OCI-LY7 (cell line): ENCODE data around the gene TMEM225B. TPM values are rescaled to one million over a fixed set of nuclear protein-coding genes. Genes with fewer than 3 reads are reported as not detected.
"Not testable (repeated sequence)": the region's sequence is repeated elsewhere in the genome, so short reads cannot be mapped to it uniquely, and the experiment has no call there.

Experiments
- BruUV-seq: library from RNA; stranded (reverse); fragments of 400-500 nt; replicated peaks from 2 replicates; lab custom pipeline; 2021; lab: Mats Ljungman, UMichigan
- CTCF ChIA-PET: fragments of 300-600 bp; sonication (Branson Sonifier 250); formaldehyde crosslinking; loops from one replicate; lab custom pipeline; 2022; ENCODE audit warnings: antibody characterized with exemption; ENCODE audit not compliant: unreplicated experiment; lab: Charles Lee
- POLR2A ChIA-PET: fragments of 300-600 bp; sonication (Branson Sonifier 250); formaldehyde crosslinking; loops from one replicate; lab custom pipeline; 2022; ENCODE audit warnings: antibody characterized with exemption; lab: Charles Lee
- DNase-seq: peaks from one replicate; pipeline ENCODE4 v3.0.0-alpha.2; 2015; ENCODE audit warnings: low spot score
- H2AFZ ChIP-seq: fragments of 200-600 bp; sonication (generic), shearing (Covaris generic); 2 replicates; pipeline ENCODE4 v1.6.1; 2014; ENCODE audit warnings: mild to moderate bottlenecking, antibody characterized with exemption, low read length, moderate library complexity
- H3K27ac ChIP-seq: fragments of 200-600 bp; sonication (generic); 2 replicates; pipeline ENCODE4 v1.5.1; 2014; ENCODE audit warnings: mixed run types, low read depth, mild to moderate bottlenecking, moderate library complexity, low read length, inconsistent platforms; ENCODE audit not compliant: poor library complexity, severe bottlenecking
- H3K36me3 ChIP-seq: fragments of 200-600 bp; sonication (generic); 2 replicates; pipeline ENCODE4 v1.6.1; 2014; ENCODE audit warnings: mild to moderate bottlenecking, antibody characterized with exemption, low read length, moderate library complexity, mixed read lengths; ENCODE audit not compliant: insufficient read depth
- H3K4me1 ChIP-seq: fragments of 200-600 bp; sonication (generic); 2 replicates; pipeline ENCODE4 v1.5.1; 2014; ENCODE audit warnings: mild to moderate bottlenecking, low read length; ENCODE audit not compliant: insufficient read depth, poor library complexity, severe bottlenecking
- H3K4me2 ChIP-seq: fragments of 200-600 bp; sonication (generic); 2 replicates; pipeline ENCODE4 v1.6.1; 2014; ENCODE audit warnings: mild to moderate bottlenecking, low read length
- H3K4me3 ChIP-seq: fragments of 200-600 bp; sonication (generic); 2 replicates; pipeline ENCODE4 v1.5.1; 2014; ENCODE audit warnings: mild to moderate bottlenecking, low read depth, low read length; ENCODE audit not compliant: poor library complexity, severe bottlenecking
- H3K79me2 ChIP-seq: fragments of 200-600 bp; sonication (generic); 2 replicates; pipeline ENCODE4 v1.6.1; 2016; ENCODE audit warnings: low read depth, mild to moderate bottlenecking, low read length, moderate library complexity, mixed read lengths; ENCODE audit not compliant: insufficient read depth
- H3K9me2 ChIP-seq: fragments of 200-600 bp; sonication (generic); 2 replicates; pipeline ENCODE4 v1.6.1; 2016; ENCODE audit warnings: mild to moderate bottlenecking, low read length, mixed read lengths; ENCODE audit not compliant: insufficient read depth
- H3K9me3 ChIP-seq: fragments of 200-600 bp; sonication (generic); 2 replicates; pipeline ENCODE4 v1.6.1; 2014; ENCODE audit warnings: mild to moderate bottlenecking, mixed run types, low read length, mixed read lengths
- H4K20me1 ChIP-seq: fragments of 200-600 bp; sonication (generic); 2 replicates; pipeline ENCODE4 v1.6.1; 2014; ENCODE audit warnings: mild to moderate bottlenecking, antibody characterized with exemption, low read length, moderate library complexity, mixed read lengths; ENCODE audit not compliant: insufficient read depth
- EZH2phosphoT487 ChIP-seq: fragments of 200-600 bp; sonication (generic); IDR thresholded peaks from 2 replicates; pipeline ENCODE4 v1.6.1; 2018; ENCODE audit warnings: low read depth, borderline replicate concordance, mild to moderate bottlenecking, mixed run types, antibody characterized with exemption, low read length, moderate library complexity, mixed read lengths
- intact Hi-C: fragments of 100-400 bp; cut with micrococcal nuclease; formaldehyde crosslinking; loops from one replicate; pipeline ENCODE4 v1.10.0; 2022; ENCODE audit not compliant: unreplicated experiment
- total RNA-seq, 2 experiments: library from RNA; depleted of rRNA in 1 of 2; stranded (reverse); fragments of >200 nt in 1 of 2; shearing (Covaris generic) in 1 of 2; gene quantifications; 2 replicates each; pipeline ENCODE4 v1.2.3, GENCODE V29; 2014 to 2022
- TF ChIP-seq, protein P1 (sequence below): fragments of 200-600 bp; sonication (generic); conservative IDR thresholded peaks from 2 replicates; pipeline ENCODE4 v1.5.1; 2014; ENCODE audit warnings: mild to moderate bottlenecking, antibody characterized with exemption, low read length, moderate library complexity, mixed read lengths

TMEM225B gene
- total RNA-seq, 2 experiments from 2014 or later, result 2.4 TPM

DNA sequence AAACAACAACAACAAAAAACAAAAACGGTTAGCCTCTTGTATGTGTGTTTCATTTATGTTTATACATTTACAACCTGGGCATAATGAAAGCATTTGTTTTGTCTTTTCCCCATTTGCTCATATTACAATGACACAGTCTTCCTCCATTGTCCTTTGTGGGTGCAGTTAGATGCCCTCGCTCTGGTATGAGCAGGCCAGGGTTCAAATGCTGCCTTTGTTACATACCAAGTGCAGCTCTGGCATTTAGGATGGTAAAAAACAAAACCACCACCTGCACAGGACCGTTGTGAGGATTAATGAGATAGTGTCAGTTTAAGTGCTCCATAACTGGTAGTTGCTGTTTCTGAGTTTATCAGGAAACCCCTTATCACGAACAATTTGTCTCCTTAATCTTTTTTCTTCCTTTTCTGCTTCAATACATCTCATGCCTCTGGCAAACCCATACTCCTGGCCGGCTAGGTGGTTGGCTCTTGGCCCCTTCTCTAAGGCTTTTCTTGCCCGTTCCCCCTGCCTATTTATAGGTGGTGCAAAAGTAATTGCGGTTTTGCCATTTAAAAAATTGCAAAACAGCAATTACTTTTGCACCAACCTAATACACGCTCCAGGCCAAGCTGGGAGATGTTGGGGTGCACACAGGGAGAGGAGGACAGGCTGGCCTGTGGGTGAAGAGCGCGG lies 18.6 kb upstream of the TMEM225B start:
- H3K4me3 ChIP-seq, result no peak overlapping the region
- ChIA-PET POLR2A (no interaction called here), CTCF (no interaction called here)
- TF ChIP-seq, protein P1, sequence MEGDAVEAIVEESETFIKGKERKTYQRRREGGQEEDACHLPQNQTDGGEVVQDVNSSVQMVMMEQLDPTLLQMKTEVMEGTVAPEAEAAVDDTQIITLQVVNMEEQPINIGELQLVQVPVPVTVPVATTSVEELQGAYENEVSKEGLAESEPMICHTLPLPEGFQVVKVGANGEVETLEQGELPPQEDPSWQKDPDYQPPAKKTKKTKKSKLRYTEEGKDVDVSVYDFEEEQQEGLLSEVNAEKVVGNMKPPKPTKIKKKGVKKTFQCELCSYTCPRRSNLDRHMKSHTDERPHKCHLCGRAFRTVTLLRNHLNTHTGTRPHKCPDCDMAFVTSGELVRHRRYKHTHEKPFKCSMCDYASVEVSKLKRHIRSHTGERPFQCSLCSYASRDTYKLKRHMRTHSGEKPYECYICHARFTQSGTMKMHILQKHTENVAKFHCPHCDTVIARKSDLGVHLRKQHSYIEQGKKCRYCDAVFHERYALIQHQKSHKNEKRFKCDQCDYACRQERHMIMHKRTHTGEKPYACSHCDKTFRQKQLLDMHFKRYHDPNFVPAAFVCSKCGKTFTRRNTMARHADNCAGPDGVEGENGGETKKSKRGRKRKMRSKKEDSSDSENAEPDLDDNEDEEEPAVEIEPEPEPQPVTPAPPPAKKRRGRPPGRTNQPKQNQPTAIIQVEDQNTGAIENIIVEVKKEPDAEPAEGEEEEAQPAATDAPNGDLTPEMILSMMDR, result no peak
- TF ChIP-seq EZH2phosphoT487, result no peak
- H4K20me1 ChIP-seq, result no peaks in the 10 kb centered on the region
- no peaks in the 10 kb centered on the region for H3K79me2 ChIP-seq
- peaks cover 7% of the 10 kb centered on the region; the same call in 1 of the 2 replicates for H3K36me3 ChIP-seq
- H3K4me1 ChIP-seq, result no peaks in the 10 kb centered on the region
- peak overlapping the region; percentile 46; the same call in 1 of the 2 replicates for H3K4me2 ChIP-seq
- intact Hi-C loops, result no loop called here
- no peaks in the 10 kb centered on the region for H3K9me2 ChIP-seq
- BruUV-seq, result no TSS peak
- H3K27ac ChIP-seq, result no peak overlapping the region
- no peak overlapping the region for H2AFZ ChIP-seq
- DNase-seq, result no peak
- H3K9me3 ChIP-seq, result no peaks in the 10 kb centered on the region

GRCh38 chr7:99579956-99580777 lies 17.9 kb upstream of the TMEM225B start:
- DNase-seq, result no peak
- TF ChIP-seq EZH2phosphoT487, result no peak
- TF ChIP-seq, protein P1, result peak; percentile 39; the same call in 1 of the 2 replicates
- H3K4me3 ChIP-seq, result no peak overlapping the region
- H3K27ac ChIP-seq, result no peak overlapping the region
- H3K9me3 ChIP-seq, result no peaks in the 10 kb centered on the region
- H3K9me2 ChIP-seq, result no peaks in the 10 kb centered on the region
- H4K20me1 ChIP-seq, result no peaks in the 10 kb centered on the region
- no peak overlapping the region for H2AFZ ChIP-seq
- ChIA-PET POLR2A (interaction anchor here (0.6 kb wide), 1 partner anchor 53 kb away, joined by 3 read pairs; no protein-coding TSS in a partner anchor), CTCF (no interaction called here)
- peak overlapping the region; percentile 46; the same call in 1 of the 2 replicates for H3K4me2 ChIP-seq
- H3K36me3 ChIP-seq, result no peaks in the 10 kb centered on the region
- intact Hi-C loops, result no loop called here
- no TSS peak for BruUV-seq
- H3K4me1 ChIP-seq, result no peaks in the 10 kb centered on the region
- no peaks in the 10 kb centered on the region for H3K79me2 ChIP-seq

DNA sequence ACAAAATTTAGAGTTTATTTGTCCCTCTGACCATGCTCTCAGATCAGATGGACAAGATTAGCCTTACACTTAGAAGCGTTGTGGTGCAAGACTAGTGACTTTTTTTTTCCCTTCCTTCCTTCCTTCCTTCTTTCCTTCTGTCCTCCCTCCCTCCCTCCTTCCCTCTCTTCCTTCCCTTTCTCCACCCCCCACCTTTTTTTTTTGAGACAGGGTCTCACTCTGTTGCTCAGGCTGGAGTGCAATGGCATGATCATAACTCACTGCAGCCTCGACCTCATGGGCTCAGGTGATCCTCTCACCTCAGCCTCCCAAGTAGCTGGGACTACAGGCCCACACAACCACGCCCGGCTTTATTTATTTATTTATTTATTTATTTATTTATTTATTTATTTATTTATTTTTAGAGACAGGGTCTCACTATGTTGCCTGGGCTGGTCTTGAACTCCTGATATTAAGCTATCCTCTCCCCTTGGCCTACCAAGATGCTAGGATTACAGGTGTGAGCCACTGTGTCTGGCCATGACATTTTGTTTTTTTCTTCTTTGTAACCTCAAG lies 17.2 kb upstream of the TMEM225B start:
- DNase-seq, BruUV-seq, H3K79me2 ChIP-seq, H3K4me2 ChIP-seq, intact Hi-C loops, H3K27ac ChIP-seq, H4K20me1 ChIP-seq, H2AFZ ChIP-seq, H3K9me2 ChIP-seq, H3K4me1 ChIP-seq, H3K4me3 ChIP-seq, H3K9me3 ChIP-seq, CTCF ChIA-PET, H3K36me3 ChIP-seq: not testable (repeated sequence)
- POLR2A ChIA-PET, result interaction anchor here (0.6 kb wide), 1 partner anchor 52 kb away, joined by 3 read pairs; no protein-coding TSS in a partner anchor
